PC-3 (cell line): Measurements from ENCODE around the gene DNTT.

Experiments
- CTCF ChIP-seq: fragments of 300-600 bp; sonication (generic); conservative IDR thresholded peaks from 2 replicates; pipeline ENCODE4 v1.5.1; 2017; ENCODE audit warnings: antibody characterized with exemption, low read depth, mild to moderate bottlenecking, low read length
- EZH2 ChIP-seq: fragments of 300-600 bp; sonication (generic); IDR thresholded peaks from one replicate; pipeline ENCODE4 v1.6.1; 2017; ENCODE audit warnings: antibody characterized with exemption, mild to moderate bottlenecking, low read length; ENCODE audit not compliant: unreplicated experiment

- TF ChIP-seq CTCF (no peak), EZH2 (no peak)
Observed at GRCh38 chr10:96280859-96281258, 23.4 kb upstream of the DNTT start.
